Tibial nerve (tissue), 4 donors: Measurements from ENCODE around the gene GPAM. TPM values are rescaled to one million over a fixed set of nuclear protein-coding genes. Genes with fewer than 3 reads are reported as not detected.

Experiments used
- DNase-seq, 2 donors: peaks; one replicate each; pipeline ENCODE4 v3.0.0-alpha.2; 2019; ENCODE audit warnings: low spot score in 2 of 2
- H3K27ac ChIP-seq, 4 donors: fragments of 200-600 bp; sonication (generic) in 3 of 4; one replicate each; pipeline ENCODE4 v1.5.1; 2017 to 2019; ENCODE audit warnings: mild to moderate bottlenecking in 1 of 4
- H3K27me3 ChIP-seq, 2 donors: fragments of 200-600 bp; sonication (generic) in 1 of 2; one replicate each; pipeline versions ENCODE4 v1.5.1 to v1.6.0; 2017 to 2019
- H3K36me3 ChIP-seq, 3 donors: fragments of 200-600 bp; sonication (generic); one replicate each; pipeline ENCODE4 v1.5.1; 2018 to 2019
- H3K4me1 ChIP-seq, 4 donors: fragments of 200-600 bp; sonication (generic) in 3 of 4; one replicate each; pipeline ENCODE4 v1.5.1; 2017 to 2019
- H3K4me3 ChIP-seq, 4 donors: fragments of 200-600 bp; sonication (generic) in 3 of 4; one replicate each; pipeline ENCODE4 v1.5.1; 2017 to 2019; ENCODE audit warnings: mild to moderate bottlenecking in 1 of 4, moderate library complexity in 1 of 4
- H3K9me3 ChIP-seq, 4 donors: fragments of 200-600 bp; sonication (generic) in 3 of 4; one replicate each; pipeline ENCODE4 v1.5.1; 2017 to 2019
- CTCF ChIP-seq, 5 experiments: fragments of 200-600 bp in 3 of 5; fragments of 450-650 bp in 2 of 5; sonication (generic) in 3 of 5; IDR thresholded peaks; one replicate each; pipeline ENCODE4 v1.5.1; 2016 to 2019; ENCODE audit warnings: antibody characterized with exemption in 5 of 5, mild to moderate bottlenecking in 3 of 5, moderate library complexity in 2 of 5
- EP300 ChIP-seq, 2 donors: sonication (generic); formaldehyde crosslinking; IDR thresholded peaks; one replicate each; pipeline ENCODE4 v1.6.1; 2017; ENCODE audit warnings: antibody characterized with exemption in 2 of 2, mild to moderate bottlenecking in 1 of 2
- POLR2A ChIP-seq, 2 donors: fragments of 450-650 bp; IDR thresholded peaks; one replicate each; pipeline ENCODE4 v1.6.1; 2017; ENCODE audit warnings: antibody characterized with exemption in 2 of 2, mild to moderate bottlenecking in 2 of 2, moderate library complexity in 2 of 2
- WGBS, 2 donors: methylation state at CpG; one replicate each; pipeline ENCODE4 v1.1.5; 2018; 5-methylcytosine and 5-hydroxymethylcytosine counted together
- total RNA-seq, 4 donors: library from RNA; depleted of rRNA; stranded (reverse); fragments of >200 nt; gene quantifications; one replicate each; pipeline ENCODE4 v1.1.0, GENCODE V29; 2016

Gene GPAM
- total RNA-seq, 4 donors from 2014 or later, result 13.3 to 124 (median 45.9) TPM

- no peaks in the 10 kb centered on the region for H3K4me1 ChIP-seq
- no peaks in the 10 kb centered on the region for H3K9me3 ChIP-seq
- no peaks in the 10 kb centered on the region for H3K27me3 ChIP-seq
- WGBS, 2 donors, result 88 to 89% methylated on average over 6 of the region's 6 CpGs
- DNase-seq, result no peak
- H3K4me3 ChIP-seq, result no peak overlapping the region
- no peak overlapping the region for H3K27ac ChIP-seq
- H3K36me3 ChIP-seq, result peaks cover 6 to 100% (median 17%) of the 10 kb centered on the region in 3 donors
- TF ChIP-seq CTCF (IDR thresholded peaks at IDR 0.05) (no peak), EP300 (IDR thresholded peaks at IDR 0.05) (no peak), POLR2A (IDR thresholded peaks at IDR 0.05) (no peak)
Measured at GRCh38 chr10:112168733-112169132, 14.8 kb downstream of the GPAM start.

GRCh38 chr10:112166800-112167199 lies 16.8 kb downstream of the GPAM start:
- no peak for DNase-seq
- no peak for TF ChIP-seq POLR2A (IDR thresholded peaks at IDR 0.05)
- TF ChIP-seq CTCF (IDR thresholded peaks at IDR 0.05), result no peak
- TF ChIP-seq EP300 (IDR thresholded peaks at IDR 0.05), result no peak
- Histone ChIP-seq H3K4me1 (no peaks in the 10 kb centered on the region), H3K36me3 (peaks cover 6 to 100% (median 17%) of the 10 kb centered on the region in 3 donors), H3K27me3 (no peaks in the 10 kb centered on the region), H3K27ac (no peak overlapping the region), H3K4me3 (no peak overlapping the region), H3K9me3 (no peaks in the 10 kb centered on the region)
- 88 to 95% methylated on average over 3 of the region's 3 CpGs for WGBS, 2 donors

GRCh38 chr10:112161757-112162518 lies 21.6 kb downstream of the GPAM start:
- no peaks in the 10 kb centered on the region for H3K27me3 ChIP-seq
- H3K9me3 ChIP-seq, result no peaks in the 10 kb centered on the region
- H3K27ac ChIP-seq, result no peak overlapping the region
- DNase-seq, result no peak
- H3K36me3 ChIP-seq, result peaks cover 0 to 100% (median 3%) of the 10 kb centered on the region in 3 donors
- H3K4me1 ChIP-seq, result no peaks in the 10 kb centered on the region
- 70 to 76% methylated on average over 4 of the region's 4 CpGs for WGBS, 2 donors
- H3K4me3 ChIP-seq, result no peak overlapping the region
- no peak for TF ChIP-seq EP300 (IDR thresholded peaks at IDR 0.05)
- TF ChIP-seq CTCF (IDR thresholded peaks at IDR 0.05), result no peak
- no peak for TF ChIP-seq POLR2A (IDR thresholded peaks at IDR 0.05)

GRCh38 chr10:112160834-112161233 lies 22.7 kb downstream of the GPAM start:
- peaks cover 3 to 100% (median 3%) of the 10 kb centered on the region in 3 donors for H3K36me3 ChIP-seq

More at GRCh38 chr10:112160834-112161233, 22.7 kb downstream of the GPAM start:
- TF ChIP-seq CTCF (IDR thresholded peaks at IDR 0.05) (no peak), EP300 (IDR thresholded peaks at IDR 0.05) (no peak), POLR2A (IDR thresholded peaks at IDR 0.05) (no peak)
- Histone ChIP-seq H3K27ac (no peak overlapping the region), H3K4me3 (no peak overlapping the region), H3K27me3 (no peaks in the 10 kb centered on the region), H3K4me1 (no peaks in the 10 kb centered on the region), H3K9me3 (no peaks in the 10 kb centered on the region)
- no peak for DNase-seq
- 91 to 95% methylated on average over 3 of the region's 3 CpGs for WGBS, 2 donors
